ENCODE measurements around the gene ZNRF1. TPM values are rescaled to one million over a fixed set of nuclear protein-coding genes. Genes with fewer than 3 reads are reported as not detected.

Gene ZNRF1
- total and polyA plus RNA-seq, 2 of the 13 experiments (the other 11 are each of a cell fraction or from before 2014, with no cell fraction given), result 43.9 to 58.7 TPM

DNA sequence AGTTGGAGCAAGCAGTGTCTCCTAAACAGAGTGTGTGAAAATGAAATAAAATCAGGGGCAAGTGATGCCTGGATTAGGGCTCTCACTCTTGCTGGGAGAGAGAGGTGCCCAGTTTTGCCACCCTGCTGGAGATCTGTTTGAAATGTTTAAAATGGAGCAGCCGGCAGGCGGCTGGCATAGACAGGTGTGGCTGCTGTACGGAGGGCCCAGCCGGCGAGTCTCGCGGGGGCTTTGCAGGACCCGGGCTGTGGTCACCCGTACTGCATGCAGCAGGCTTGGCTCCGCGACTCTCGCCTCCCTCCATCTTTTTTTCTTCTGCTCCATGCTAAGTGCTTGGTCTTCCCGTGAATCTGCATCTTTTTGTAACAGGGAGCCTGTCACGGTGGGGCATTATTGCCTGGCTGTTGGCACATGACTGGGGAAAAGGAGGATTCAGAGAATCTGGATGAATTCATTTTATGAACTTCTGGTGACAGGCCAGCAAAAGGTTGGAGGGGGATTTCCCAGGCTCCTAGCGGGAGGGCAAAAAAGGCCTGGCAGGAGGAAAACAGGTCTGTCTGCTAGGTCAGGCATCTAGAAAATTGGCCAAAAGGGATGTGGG is 1.8 kb downstream of the ZNRF1 start:
- in situ Hi-C loops (cut with HindIII; ENCODE audit: extremely low pct_ligation_motif_present, low pct_unique_long_range_greater_than_20kb) (no loop called here), intact Hi-C loops (cut with micrococcal nuclease; ENCODE audit: unreplicated experiment) (no loop called here)
- no peak for FAIRE-seq
- Histone ChIP-seq H3K79me2 (ENCODE audit: insufficient read depth, low read length) (peaks cover 64% of the 10 kb centered on the region), H3K4me1 (ENCODE audit: insufficient read depth, low read length) (peaks cover 68% of the 10 kb centered on the region), H2AFZ (ENCODE audit: low read length) (no peak overlapping the region), H3K9ac (ENCODE audit: insufficient read depth, low read depth, low read length) (peak overlapping the region; percentile 81), H4K20me1 (ENCODE audit: insufficient read depth, low read length) (peaks cover 59% of the 10 kb centered on the region), H3K36me3 (replicated peaks in 1 of 2; ENCODE audit: control insufficient read depth in 1 of 2, insufficient read depth in 2 of 2, low read length in 2 of 2) (peaks cover 5 to 10% of the 10 kb centered on the region in 2 experiments), H3K27me3 (ENCODE audit: control insufficient read depth in 1 of 2, insufficient read depth in 2 of 2, low read length in 2 of 2) (no peaks in the 10 kb centered on the region; a peak in 1 of 5 replicates), H3K27ac (ENCODE audit: extremely low read length, insufficient read depth, low read length) (peak overlapping the region; percentile 2), H3K4me2 (ENCODE audit: low read depth, low read length) (peak overlapping the region; percentile 89), H3K4me3 (replicated peaks in 1 of 3; ENCODE audit: insufficient read depth in 1 of 3, low read depth in 2 of 3, low read length in 3 of 3) (peak overlapping the region; percentile 76 to 94 (median 80)), H3K9me3 (ENCODE audit: low read length) (no peaks in the 10 kb centered on the region)
- POLR2A ChIA-PET, result interaction anchor here (3.3 kb wide), 1 partner anchor 8 kb away, joined by 14 read pairs; no protein-coding TSS in a partner anchor
- peak; percentile 31 for ATAC-seq
- BruUV-seq (replicated peaks), result no TSS peak
- WGBS (ENCODE audit: low lambda C conversion rate), result 3% methylated on average over 15 of the region's 15 CpGs
- no peak for DNase-seq (ENCODE audit: low spot score)
- CTCF ChIA-PET (ENCODE audit: low intra/inter-chr PET ratio, low total read pairs), result no interaction called here
- TF ChIP-seq ZMYM4 (CRISPR knock-in tag; IDR thresholded peaks at IDR 0.05), result 0 out of 2 replicates have a peak, but pooled peaks have one; percentile 21
- 0 out of 2 replicates have a peak, but pooled peaks have one; percentile 74 for TF ChIP-seq ZNF572 (CRISPR knock-in tag; IDR thresholded peaks at IDR 0.05)
- 0 out of 4 replicates have a peak, but pooled peaks of 1 of the 2 experiments have one; percentile 19 for TF ChIP-seq POLR2A (IDR thresholded peaks at IDR 0.05; ENCODE audit: insufficient read depth in 1 of 2, low read depth in 2 of 2, low read length in 2 of 2)
- 0 out of 2 replicates have a peak, but pooled peaks have one; percentile 38 for TF ChIP-seq ZNF564 (CRISPR knock-in tag; IDR thresholded peaks at IDR 0.05)
- TF ChIP-seq, protein P1, sequence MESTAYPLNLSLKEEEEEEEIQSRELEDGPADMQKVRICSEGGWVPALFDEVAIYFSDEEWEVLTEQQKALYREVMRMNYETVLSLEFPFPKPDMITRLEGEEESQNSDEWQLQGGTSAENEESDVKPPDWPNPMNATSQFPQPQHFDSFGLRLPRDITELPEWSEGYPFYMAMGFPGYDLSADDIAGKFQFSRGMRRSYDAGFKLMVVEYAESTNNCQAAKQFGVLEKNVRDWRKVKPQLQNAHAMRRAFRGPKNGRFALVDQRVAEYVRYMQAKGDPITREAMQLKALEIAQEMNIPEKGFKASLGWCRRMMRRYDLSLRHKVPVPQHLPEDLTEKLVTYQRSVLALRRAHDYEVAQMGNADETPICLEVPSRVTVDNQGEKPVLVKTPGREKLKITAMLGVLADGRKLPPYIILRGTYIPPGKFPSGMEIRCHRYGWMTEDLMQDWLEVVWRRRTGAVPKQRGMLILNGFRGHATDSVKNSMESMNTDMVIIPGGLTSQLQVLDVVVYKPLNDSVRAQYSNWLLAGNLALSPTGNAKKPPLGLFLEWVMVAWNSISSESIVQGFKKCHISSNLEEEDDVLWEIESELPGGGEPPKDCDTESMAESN (CRISPR knock-in tag; conservative IDR thresholded peaks at IDR 0.05), result 0 out of 2 replicates have a peak, but pooled peaks have one; percentile 35
- 0 out of 2 replicates have a peak, but pooled peaks have one; percentile 19 for TF ChIP-seq GZF1 (CRISPR knock-in tag; IDR thresholded peaks at IDR 0.05)
- TF ChIP-seq ZNF235 (CRISPR knock-in tag; IDR thresholded peaks at IDR 0.05; ENCODE audit: borderline replicate concordance), result 0 out of 2 replicates have a peak, but pooled peaks have one; percentile 3
- no peak for TF ChIP-seq ZNF17 (CRISPR knock-in tag; IDR thresholded peaks at IDR 0.05)
- peak; percentile 35; the same call in 1 of the 2 replicates for TF ChIP-seq KMT2A (CRISPR knock-in tag; IDR thresholded peaks at IDR 0.05)
- TF ChIP-seq HNRNPL (IDR thresholded peaks at IDR 0.05; ENCODE audit: low read depth, low read length), result 0 out of 2 replicates have a peak, but pooled peaks have one; percentile 48
- 0 out of 2 replicates have a peak, but pooled peaks have one; percentile 26 for TF ChIP-seq ZNF747 (CRISPR knock-in tag; IDR thresholded peaks at IDR 0.05; ENCODE audit: borderline replicate concordance)
- TF ChIP-seq ZNF138 (CRISPR knock-in tag; IDR thresholded peaks at IDR 0.05; ENCODE audit: low read depth), result 0 out of 2 replicates have a peak, but pooled peaks have one; percentile 36
- no peak for TF ChIP-seq ZSCAN12 (CRISPR knock-in tag; IDR thresholded peaks at IDR 0.05)
- TF ChIP-seq, protein P2, sequence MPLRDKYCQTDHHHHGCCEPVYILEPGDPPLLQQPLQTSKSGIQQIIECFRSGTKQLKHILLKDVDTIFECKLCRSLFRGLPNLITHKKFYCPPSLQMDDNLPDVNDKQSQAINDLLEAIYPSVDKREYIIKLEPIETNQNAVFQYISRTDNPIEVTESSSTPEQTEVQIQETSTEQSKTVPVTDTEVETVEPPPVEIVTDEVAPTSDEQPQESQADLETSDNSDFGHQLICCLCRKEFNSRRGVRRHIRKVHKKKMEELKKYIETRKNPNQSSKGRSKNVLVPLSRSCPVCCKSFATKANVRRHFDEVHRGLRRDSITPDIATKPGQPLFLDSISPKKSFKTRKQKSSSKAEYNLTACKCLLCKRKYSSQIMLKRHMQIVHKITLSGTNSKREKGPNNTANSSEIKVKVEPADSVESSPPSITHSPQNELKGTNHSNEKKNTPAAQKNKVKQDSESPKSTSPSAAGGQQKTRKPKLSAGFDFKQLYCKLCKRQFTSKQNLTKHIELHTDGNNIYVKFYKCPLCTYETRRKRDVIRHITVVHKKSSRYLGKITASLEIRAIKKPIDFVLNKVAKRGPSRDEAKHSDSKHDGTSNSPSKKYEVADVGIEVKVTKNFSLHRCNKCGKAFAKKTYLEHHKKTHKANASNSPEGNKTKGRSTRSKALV (CRISPR knock-in tag; IDR thresholded peaks at IDR 0.05), result 0 out of 2 replicates have a peak, but pooled peaks have one; percentile 8
- peak; percentile 38; the same call in 1 of the 2 replicates for TF ChIP-seq SAP130 (CRISPR knock-in tag; IDR thresholded peaks at IDR 0.05; ENCODE audit: low read depth)
- TF ChIP-seq, protein P3, sequence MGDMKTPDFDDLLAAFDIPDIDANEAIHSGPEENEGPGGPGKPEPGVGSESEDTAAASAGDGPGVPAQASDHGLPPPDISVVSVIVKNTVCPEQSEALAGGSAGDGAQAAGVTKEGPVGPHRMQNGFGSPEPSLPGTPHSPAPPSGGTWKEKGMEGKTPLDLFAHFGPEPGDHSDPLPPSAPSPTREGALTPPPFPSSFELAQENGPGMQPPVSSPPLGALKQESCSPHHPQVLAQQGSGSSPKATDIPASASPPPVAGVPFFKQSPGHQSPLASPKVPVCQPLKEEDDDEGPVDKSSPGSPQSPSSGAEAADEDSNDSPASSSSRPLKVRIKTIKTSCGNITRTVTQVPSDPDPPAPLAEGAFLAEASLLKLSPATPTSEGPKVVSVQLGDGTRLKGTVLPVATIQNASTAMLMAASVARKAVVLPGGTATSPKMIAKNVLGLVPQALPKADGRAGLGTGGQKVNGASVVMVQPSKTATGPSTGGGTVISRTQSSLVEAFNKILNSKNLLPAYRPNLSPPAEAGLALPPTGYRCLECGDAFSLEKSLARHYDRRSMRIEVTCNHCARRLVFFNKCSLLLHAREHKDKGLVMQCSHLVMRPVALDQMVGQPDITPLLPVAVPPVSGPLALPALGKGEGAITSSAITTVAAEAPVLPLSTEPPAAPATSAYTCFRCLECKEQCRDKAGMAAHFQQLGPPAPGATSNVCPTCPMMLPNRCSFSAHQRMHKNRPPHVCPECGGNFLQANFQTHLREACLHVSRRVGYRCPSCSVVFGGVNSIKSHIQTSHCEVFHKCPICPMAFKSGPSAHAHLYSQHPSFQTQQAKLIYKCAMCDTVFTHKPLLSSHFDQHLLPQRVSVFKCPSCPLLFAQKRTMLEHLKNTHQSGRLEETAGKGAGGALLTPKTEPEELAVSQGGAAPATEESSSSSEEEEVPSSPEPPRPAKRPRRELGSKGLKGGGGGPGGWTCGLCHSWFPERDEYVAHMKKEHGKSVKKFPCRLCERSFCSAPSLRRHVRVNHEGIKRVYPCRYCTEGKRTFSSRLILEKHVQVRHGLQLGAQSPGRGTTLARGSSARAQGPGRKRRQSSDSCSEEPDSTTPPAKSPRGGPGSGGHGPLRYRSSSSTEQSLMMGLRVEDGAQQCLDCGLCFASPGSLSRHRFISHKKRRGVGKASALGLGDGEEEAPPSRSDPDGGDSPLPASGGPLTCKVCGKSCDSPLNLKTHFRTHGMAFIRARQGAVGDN (CRISPR knock-in tag; IDR thresholded peaks at IDR 0.05), result peak; percentile 29; the same call in 1 of the 2 replicates

All from HepG2 (cell line).